H1 (cell line): ENCODE data around the gene TRAF3IP1. TPM values are rescaled to one million over a fixed set of nuclear protein-coding genes. Genes with fewer than 3 reads are reported as not detected.

Source experiments
- ASH2L ChIP-seq: fragments of 200-600, 300-600 bp; sonication (generic); IDR thresholded peaks from one replicate; pipeline ENCODE4 v1.7.1; 2017; ENCODE audit warnings: low read length
- JUND ChIP-seq: IDR thresholded peaks from 2 replicates; pipeline ENCODE4 v1.6.1; 2011; ENCODE audit warnings: mild to moderate bottlenecking, improper control_type of control experiment, low read length
- polyA plus RNA-seq, 7 experiments: library from polyadenylated mRNA; depleted of rRNA in 3 of 7; stranded (reverse) in 5 of 7; unstranded in 2 of 7; fragments of >200 nt in 5 of 7; fragments of 200-250 nt in 2 of 7; gene quantifications; 1 replicate in 5 of 7; 2 replicates in 1 of 7; 4 replicates in 1 of 7; pipeline versions ENCODE4 v1.2.1 to v1.2.3, GENCODE V29; 2011 to 2013; ENCODE audit warnings: missing spikeins in 2 of 7, mixed read lengths in 2 of 7
- total RNA-seq: library from RNA; stranded (reverse); fragmentation: NEBNext Ultra II Directional; extraction: Animal tissue kit (Norgen Biotek cat#: 25700); gene quantifications from 2 replicates; pipeline ENCODE4 v1.2.1, GENCODE V29; 2021

Gene TRAF3IP1
- total and polyA plus RNA-seq, 2 of the 8 experiments (the other 6 are each of a cell fraction or from before 2014, with no cell fraction given): 2.3 to 17.5 TPM

DNA sequence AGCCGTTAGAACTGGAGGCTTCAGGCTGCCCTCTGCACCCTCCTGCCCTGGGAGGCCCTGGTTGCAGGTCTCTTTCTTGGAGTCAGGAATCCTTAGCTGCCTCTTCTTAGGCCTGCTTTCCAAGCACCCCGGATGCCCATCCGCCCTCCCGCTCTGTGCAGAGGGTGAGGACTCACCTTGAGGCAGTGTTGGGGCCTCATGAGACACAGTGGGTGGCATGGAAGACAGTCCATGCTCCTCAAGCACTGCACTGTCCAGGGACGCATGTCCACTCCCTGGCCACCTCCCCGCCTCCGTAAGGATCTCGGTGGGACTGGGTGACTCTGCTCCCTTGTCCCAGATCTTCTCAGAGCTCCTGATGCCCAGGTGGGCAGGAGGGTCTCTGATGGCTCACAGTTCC, 5.7 kb upstream of the TRAF3IP1 start (continued):
- TF ChIP-seq JUND: no peak
- no peak for TF ChIP-seq ASH2L
